GM19324 (cell line): Measurements from ENCODE around the gene CIZ1.

Experiments
- ATAC-seq: cut with Tn5 transposase; IDR thresholded peaks from one replicate; pipeline ENCODE4 v1.9.1; 2021; ENCODE audit warnings: mild to moderate bottlenecking, moderate library complexity; ENCODE audit not compliant: unreplicated experiment, low FRiP score

Gene CIZ1

GRCh38 chr9:128163523-128164306 lies 27.7 kb downstream of the CIZ1 start:
- no peak for ATAC-seq

DNA sequence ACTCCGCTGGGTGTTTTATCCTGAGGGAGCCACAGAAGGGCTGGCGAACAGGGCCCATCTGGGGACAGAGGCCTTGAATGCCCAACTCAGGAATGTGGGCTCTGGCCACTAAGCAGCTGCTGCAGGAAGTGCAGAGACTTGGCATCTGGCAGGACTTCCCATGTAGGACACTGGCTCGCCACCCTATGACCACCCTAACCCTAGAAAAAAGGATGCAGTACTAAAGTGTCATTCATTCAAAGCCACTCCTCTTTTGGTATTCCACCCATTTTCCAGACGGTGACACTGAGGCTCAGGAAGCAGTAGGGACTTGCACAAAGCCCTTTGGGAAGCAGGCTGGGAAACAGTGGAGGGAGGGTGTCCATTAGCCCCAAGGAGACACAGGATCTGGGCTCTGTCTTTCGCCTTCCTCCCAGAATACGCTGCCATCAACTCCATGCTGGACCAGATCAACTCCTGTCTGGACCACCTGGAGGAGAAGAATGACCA lies 28.3 kb downstream of the CIZ1 start:
- ATAC-seq: no peak

DNA sequence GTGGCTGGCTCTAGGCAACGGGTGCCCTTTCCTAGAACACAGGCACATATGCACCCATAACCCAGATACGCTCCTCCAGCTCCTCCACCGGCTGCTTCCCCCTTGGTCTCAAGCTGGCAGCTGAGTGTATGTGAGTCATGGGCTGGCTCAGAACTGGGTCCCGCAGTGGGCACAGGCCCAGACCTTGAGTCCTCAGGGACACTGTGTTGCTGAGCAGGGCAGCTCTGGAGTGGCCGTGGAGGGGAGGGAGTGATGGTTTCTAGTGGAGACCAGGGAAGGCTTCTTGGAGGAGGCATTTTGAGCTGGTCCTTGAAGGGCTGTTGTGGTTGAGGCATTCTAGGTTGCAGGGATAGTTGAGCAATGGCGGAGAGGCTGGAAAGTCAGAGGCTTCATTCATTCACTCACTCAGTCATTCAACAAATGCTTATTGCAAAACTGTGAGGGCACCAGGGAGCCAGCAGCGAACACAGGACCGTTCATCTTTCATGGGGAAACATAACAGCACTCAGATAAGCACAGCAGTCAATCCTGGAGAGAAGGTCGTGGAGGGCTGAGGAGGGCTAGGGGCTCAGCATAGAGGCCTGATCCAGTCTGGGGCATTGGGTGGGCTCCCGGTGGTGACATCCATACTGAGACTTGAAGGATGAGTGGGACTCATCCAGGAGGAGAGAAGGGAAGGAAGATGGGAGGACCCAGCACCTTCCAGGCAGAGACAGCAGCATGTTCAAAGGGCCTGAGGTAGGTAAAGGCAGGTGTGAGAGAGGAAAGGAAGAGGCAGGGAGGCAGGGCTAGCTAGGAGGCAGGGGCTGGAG lies 29.0 kb downstream of the CIZ1 start:
- ATAC-seq: no peak

DNA sequence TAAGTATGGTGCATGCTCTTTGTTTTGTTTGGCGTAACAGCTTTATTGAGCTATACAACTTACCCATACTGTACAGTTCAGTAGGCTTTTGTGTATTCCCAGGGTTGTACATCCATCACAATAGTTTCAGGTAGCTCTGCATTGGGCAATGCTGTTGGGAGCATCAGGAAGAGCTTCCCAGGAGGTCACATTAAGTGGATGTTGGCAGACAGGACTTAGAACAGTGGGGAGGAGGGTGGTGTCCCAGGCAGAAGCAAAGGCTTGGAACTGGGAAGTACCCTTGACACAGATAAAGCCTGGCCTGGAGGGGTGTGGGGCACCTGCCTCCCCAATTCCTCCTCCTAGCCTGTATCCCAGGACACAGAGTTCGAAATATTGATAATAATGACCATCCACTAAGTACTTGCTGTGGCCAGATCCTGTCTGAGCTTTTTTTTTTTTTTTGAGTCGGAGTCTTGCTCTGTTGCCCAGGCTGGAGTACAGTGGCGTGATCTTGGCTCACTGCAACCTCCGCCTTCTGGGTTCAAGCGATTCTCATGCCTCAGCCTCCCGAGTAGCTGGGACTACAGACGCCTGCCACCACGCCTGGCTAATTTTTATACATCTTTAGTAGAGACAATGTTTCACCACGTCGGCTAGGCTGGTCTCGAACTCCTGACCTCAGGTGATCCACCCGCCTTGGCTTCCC lies 30.0 kb downstream of the CIZ1 start:
- ATAC-seq: no peak

DNA sequence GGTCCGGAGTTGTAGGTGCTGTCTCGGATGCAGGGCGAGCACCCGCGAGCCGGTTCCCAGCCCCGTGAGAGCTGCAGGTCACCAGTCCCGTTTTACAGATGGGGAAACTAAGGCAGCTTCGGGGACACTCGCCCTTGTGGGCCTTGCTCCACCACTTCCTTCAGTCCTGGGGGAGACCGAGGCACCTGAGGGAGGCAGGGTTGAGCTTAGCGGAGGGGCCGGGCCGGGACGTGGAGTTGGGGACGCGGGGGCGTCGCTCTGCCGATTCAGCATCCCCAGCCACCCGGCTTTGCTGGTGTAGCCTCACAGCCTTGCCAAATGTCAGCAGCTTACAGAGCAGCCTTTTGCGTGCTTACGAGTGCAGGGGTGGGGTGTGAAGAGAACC lies 30.8 kb downstream of the CIZ1 start:
- ATAC-seq: peak; percentile 4

- peak; percentile 78 for ATAC-seq
These were observed 31.4 kb downstream of the CIZ1 start, which contains the start of gene BBLN for GRCh38 chr9:128159784-128160602. Gene BBLN, plus strand, starts transcription at chr9:128160265. Its CDS starts 143 bp downstream, at chr9:128160408.

DNA sequence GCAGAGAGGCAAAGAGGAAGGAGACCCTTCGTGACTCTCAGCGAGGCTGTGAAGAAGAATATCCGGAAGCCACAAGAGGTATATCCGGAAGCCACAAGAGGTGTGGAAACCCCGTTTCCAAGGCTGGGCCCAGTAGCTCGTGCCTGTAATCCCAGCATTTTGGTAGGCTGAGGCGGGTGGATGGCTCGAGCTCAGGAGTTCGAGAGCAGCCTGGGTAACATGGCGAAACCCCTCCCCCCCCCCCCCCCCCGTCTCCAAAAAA lies 31.9 kb downstream of the CIZ1 start:
- ATAC-seq: no peak

DNA sequence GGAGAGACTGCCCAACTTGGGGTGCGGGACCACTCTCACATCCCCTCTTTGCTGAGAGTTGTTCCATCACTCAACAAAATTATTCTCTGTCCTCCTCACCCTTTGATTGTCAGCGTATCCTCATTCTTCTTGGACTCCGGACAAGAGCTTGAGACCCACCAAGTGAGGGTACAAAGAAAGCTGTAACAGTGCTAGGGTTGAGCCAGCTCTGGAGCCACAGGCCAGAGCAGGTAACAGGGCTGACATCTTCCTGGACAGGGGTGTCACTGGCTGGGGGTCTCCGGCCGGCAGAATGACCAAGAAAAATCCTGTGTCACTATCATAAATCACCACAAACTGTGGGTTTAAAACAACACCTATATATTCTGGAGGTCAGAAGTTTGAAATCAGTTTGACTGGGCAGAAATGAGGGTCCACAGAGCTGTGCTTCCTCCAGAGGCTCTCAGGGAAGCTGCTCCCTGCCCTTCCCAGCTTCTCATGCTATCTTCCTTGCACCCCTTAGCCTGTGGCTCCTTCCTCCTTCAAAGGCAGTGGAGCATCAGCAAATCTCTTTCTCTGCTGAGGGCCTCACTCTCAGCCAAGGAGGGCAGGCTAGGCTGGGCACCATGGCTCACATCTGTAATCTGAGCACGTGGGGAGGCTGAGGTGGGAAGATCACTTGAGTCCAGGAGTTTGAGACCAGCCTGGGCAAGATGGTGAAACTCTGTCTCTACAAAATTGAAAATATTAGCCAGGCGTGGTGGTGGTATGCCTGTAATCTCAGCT lies 35.5 kb downstream of the CIZ1 start:
- no peak for ATAC-seq

- ATAC-seq: no peak
These were observed 37.3 kb downstream of the CIZ1 start for GRCh38 chr9:128153947-128154695.

DNA sequence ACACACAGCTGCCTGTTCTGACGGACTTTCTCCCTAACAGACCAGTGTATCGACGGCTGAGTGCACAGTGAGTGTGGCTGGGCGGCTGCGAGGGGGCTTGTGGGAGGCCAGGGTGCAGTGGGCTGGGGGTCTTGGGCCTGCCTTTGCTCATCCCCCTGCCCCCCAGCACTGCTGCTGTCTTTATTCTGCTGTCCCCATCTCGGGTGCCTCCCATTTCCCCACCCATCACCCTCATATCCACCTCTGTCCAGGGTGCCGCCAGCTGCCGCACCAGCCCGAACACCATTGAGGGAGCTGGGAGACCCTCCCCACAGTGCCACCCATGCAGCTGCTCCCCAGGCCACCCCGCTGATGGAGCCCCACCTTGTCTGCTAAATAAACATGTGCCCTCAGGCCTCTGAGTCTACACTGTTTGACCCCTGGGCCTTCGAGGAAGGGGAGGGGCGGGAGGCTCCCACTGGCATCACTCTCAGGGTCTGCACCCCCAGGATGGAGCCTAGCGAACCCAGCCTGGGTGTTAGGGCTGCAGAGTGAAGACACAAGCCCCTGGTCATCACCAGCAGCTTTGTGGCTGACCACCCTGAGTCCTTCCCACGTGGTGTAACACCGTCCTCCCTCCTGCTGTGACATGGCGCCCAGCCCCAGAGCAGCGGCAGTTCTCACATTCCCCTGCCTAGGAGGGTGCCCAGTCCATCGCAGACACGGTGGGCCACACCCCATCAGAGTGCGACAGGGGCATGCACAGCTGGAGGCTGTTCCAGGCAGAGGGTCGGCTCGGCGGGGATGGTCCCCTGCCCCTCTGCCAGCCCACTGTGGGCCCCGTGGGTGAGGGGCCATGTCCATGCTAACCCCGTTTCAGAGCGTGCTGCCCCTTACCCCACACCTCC lies 38.1 kb downstream of the CIZ1 start:
- no peak for ATAC-seq

- no peak for ATAC-seq
These were observed 39.0 kb downstream of the CIZ1 start for GRCh38 chr9:128152133-128153059.

DNA sequence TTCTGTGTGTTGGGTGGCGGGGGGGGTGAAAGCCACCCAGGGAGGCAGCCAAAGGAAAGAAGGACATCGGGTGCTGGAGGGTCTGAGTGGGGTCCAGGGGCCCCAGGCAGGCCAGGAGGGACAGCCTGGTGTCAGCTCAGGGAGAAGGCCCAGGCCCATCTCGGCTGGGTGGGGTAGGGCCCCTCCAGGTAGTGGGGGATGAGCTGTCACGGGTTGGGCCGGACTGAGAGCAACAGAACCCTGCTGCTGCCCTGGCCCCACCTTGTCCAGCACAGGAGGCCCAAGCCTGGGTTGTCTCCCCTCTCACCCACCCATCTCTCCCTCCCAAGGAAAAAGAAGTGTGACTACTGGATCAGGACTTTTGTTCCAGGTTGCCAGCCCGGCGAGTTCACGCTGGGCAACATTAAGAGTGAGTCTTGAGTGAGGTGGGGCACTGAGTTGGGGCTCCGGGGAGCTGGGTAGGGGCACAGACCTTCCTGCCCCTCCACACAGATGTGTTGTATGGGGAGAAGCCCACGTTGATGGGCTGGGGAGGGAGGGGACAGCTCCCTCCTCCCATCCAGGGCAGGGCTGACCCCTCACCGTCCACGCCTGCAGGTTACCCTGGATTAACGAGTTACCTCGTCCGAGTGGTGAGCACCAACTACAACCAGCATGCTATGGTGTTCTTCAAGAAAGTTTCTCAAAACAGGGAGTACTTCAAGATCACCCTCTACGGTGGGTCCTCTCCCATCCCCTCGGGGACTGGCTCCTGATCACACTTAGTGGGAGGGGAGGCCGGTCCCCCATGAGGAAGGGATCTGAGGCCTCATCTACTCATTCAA lies 39.9 kb downstream of the CIZ1 start:
- no peak for ATAC-seq

- ATAC-seq: no peak
These were observed 40.6 kb downstream of the CIZ1 start for GRCh38 chr9:128150594-128151308.

- no peak for ATAC-seq
These were observed 41.3 kb downstream of the CIZ1 start for GRCh38 chr9:128149951-128150593.
